ENCODE data around the gene KLHL3.

The KLHL3 gene

DNA sequence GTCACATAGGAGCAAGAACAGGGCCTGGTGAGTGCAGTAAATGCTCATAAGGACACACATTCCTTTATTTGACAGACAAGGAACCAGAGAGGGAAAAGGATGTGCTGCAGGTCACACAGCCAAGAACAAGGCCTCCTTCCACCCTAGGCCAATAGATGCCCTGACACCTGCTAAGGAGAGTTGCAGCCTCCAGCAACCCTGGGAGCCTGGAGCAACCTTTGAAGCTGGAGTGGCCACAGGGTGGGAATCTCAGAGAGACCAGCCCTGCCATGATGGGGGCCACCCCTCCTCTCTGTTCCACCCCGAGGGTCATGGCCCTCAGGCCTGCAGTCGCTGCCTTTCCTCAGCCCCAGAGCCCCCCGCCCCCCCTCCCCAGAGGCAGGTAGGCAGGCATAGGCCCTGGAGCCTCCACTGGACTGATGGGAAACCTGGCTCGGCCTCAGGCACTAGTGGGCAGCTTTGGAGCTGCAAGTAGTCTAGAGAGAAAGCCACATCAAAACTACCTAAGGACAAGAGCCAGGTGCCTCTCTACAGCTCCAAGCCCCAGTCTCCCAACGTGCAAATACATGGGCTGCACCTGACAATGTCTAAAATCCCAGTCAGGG, 120.6 kb downstream of the KLHL3 start:
- no peak for DNase-seq (ENCODE audit: low read depth)
- H3K4me3 ChIP-seq (ENCODE audit: low read depth, low read length) = no peak overlapping the region
- TF ChIP-seq, protein P1, sequence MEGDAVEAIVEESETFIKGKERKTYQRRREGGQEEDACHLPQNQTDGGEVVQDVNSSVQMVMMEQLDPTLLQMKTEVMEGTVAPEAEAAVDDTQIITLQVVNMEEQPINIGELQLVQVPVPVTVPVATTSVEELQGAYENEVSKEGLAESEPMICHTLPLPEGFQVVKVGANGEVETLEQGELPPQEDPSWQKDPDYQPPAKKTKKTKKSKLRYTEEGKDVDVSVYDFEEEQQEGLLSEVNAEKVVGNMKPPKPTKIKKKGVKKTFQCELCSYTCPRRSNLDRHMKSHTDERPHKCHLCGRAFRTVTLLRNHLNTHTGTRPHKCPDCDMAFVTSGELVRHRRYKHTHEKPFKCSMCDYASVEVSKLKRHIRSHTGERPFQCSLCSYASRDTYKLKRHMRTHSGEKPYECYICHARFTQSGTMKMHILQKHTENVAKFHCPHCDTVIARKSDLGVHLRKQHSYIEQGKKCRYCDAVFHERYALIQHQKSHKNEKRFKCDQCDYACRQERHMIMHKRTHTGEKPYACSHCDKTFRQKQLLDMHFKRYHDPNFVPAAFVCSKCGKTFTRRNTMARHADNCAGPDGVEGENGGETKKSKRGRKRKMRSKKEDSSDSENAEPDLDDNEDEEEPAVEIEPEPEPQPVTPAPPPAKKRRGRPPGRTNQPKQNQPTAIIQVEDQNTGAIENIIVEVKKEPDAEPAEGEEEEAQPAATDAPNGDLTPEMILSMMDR (IDR thresholded peaks at IDR 0.05; ENCODE audit: control insufficient read depth, extremely low read depth, insufficient read depth) = no peak

DNA sequence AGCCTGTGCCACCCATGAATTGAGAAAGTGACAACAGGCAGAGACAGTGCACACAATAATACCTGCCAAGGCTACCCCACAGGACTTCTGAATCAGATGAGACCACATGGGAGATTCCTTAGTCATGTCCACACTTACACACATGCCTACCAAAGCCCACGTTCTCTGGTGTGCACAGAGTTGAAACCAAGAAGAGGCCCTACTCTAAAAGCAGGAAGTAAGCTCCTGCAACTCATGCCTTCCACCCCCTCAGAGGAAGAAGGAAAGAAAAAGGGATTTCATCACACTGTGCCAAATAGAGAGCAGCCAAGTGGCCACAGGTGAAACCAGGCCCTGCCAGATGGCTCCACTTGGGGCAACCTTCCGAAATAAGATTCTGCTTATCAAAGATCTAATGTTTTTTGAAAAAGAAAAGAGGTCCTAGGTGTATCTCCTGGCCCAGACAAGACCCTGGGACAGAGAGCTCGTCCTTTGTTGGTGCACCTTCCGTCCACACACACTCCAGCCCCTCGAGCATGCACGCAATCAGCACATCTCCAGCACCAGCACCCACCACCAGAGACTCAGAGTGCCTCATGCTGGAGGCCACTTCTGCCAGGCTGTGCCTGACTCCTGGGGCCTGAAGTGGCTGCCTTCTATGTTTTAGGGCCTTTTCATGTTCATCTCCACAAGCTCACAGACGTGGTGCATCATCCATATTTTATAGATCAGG, 122.2 kb downstream of the KLHL3 start:
- DNase-seq (ENCODE audit: low read depth) = no peak
- TF ChIP-seq, protein P1 (IDR thresholded peaks at IDR 0.05; ENCODE audit: control insufficient read depth, extremely low read depth, insufficient read depth) = no peak
- H3K4me3 ChIP-seq (ENCODE audit: low read depth, low read length) = no peak overlapping the region

DNA sequence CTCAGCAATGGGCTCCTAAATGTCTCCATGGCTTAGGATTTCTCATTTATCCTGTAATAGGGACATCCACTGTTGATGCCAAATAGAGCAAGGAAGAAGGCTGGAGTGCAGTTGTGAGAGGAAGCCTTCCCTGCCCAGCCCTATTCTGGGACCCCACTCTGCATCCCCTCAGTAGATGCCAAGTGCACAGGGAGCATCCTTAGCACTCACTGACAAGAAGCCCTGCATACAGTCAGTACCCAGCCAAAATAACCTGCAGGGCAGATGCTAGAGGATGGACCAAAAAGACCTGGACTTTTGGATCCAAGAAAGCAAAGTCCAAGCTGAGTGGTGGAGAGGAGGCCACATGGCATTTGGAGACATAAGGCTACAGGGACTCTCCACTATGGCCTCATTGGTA, 123.3 kb downstream of the KLHL3 start:
- TF ChIP-seq, protein P1 (IDR thresholded peaks at IDR 0.05; ENCODE audit: control insufficient read depth, extremely low read depth, insufficient read depth) = no peak
- H3K4me3 ChIP-seq (ENCODE audit: low read depth, low read length) = no peak overlapping the region
- DNase-seq (ENCODE audit: low read depth) = no peak

DNA sequence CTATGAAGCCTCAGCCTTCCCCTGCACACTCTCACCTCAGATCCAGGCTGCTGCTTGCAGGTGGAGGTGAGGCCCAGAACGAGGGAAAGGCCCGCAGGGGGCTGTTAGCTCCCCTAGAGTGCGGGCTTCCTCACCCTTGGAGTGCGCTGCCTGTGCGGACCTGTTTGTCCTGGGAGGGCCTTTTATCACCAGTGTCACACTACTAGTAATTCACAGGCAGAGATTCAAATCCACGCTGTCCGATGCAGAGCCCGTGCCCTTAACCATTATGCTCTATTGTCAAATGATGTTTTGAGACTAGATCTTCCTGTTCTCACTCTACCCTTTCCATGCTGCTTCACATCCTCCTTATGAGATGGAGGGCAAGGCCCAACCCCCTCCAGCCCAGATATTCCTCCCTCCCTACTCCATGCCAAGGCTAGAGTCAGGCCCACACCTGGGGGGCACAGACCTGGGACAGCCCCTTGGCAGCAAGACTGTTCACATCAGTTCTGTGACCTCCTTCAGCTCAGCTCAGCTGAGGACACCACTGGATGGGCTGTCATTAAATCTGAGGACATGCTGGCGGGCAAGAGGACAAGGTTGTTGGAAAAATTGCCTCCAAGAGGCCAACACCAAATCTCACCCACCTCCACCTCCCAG, 124.0 kb downstream of the KLHL3 start:
- no peak for DNase-seq (ENCODE audit: low read depth)
- no peak overlapping the region for H3K4me3 ChIP-seq (ENCODE audit: low read depth, low read length)
- TF ChIP-seq, protein P1 (IDR thresholded peaks at IDR 0.05; ENCODE audit: control insufficient read depth, extremely low read depth, insufficient read depth) = no peak

DNA sequence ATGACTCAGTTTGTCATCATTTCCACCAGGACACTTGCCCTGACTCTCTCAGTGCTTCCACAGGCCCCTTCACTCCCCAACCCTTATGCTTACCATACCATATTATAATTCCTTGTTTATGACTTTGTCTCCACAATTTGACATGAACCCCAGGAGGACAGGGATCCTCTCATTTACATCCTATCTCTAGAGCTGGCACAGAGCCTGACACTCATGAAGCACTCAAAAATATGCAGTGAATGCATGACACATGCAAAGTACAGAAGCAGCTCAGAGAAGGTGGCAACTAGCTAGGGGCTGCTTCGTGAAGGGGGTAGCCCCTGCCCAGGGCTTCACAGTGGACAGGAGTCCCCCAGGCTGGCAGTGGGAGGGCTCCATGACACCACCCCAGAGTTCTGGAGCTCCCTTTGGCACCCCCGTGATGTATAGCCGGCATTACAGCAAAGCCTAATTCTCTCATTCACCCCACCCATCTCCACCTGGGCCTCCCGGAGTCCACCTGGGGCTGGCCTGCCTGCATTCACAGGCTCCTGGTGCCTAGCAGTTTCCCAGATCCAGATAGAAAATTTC, 124.8 kb downstream of the KLHL3 start:
- no peak for DNase-seq (ENCODE audit: low read depth)
- TF ChIP-seq, protein P1 (IDR thresholded peaks at IDR 0.05; ENCODE audit: control insufficient read depth, extremely low read depth, insufficient read depth) = no peak
- H3K4me3 ChIP-seq (ENCODE audit: low read depth, low read length) = no peak overlapping the region

DNA sequence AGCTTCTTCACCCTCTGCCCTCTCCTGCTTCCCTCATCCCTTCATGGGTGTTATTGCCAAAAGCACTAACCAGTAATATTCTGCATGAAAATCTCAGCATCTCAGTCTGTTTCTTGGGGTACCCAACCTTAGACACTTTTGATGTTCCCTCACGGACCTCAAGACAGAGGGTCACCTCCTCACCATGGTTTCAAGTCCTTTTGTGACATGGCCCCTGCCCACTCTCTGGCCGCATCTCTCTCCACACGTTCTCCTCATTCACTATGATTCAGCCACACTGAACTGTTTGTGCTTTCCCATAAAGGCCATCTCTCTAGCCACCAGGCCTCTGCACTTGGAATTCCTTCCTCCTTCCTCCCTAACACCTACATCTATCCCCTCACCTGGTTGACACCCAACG, 125.3 kb downstream of the KLHL3 start:
- TF ChIP-seq, protein P1 (IDR thresholded peaks at IDR 0.05; ENCODE audit: control insufficient read depth, extremely low read depth, insufficient read depth) = no peak
- DNase-seq (ENCODE audit: low read depth) = no peak

More for the DNA sequence above, 125.3 kb downstream of the KLHL3 start:
- no peak overlapping the region for H3K4me3 ChIP-seq (ENCODE audit: low read depth, low read length)
